HG03066 (cell line): ENCODE measurements around the gene ZBTB20.

Experiments
- ATAC-seq: cut with Tn5 transposase; IDR thresholded peaks from one replicate; pipeline ENCODE4 v1.9.1; 2021; ENCODE audit warnings: low read depth; ENCODE audit not compliant: unreplicated experiment

The ZBTB20 gene

DNA sequence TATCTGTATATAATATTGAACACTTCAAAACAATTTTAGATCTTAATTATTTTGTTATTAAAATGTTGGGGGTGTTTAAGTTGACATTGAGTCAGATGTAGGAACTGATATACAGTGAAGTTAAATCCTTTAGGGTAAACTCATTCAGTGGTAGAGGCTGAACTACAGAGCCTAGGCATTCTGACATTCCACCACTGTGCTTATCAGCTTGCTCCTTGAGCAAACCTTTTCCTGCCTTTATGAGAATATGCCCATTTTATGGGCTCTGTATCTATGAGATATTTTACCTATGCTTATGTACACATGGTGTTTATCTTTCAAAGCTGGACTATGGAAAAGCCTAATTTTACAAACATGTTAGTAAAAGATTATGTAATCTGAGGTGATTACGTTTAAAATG is 407.5 kb downstream of the ZBTB20 start:
- no peak for ATAC-seq

DNA sequence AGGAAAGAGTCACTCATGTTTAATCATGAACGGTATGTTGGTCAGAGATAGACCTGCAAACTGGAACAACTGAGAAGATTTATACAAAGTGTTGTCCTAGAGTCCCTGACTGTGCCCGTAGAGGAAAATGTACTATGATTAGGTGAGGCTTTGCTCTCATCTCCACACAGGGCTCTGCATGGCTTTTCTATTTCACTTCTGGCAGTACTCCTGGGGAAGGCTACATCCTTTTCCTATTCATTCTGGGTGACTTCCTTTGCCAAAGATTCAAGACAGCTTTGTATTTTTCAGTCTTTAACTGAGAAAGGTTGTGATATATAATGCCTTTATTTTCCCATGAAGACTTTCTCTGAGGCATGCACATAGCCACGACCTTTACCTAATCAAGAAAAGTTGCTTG is 414.7 kb downstream of the ZBTB20 start:
- ATAC-seq, result no peak

DNA sequence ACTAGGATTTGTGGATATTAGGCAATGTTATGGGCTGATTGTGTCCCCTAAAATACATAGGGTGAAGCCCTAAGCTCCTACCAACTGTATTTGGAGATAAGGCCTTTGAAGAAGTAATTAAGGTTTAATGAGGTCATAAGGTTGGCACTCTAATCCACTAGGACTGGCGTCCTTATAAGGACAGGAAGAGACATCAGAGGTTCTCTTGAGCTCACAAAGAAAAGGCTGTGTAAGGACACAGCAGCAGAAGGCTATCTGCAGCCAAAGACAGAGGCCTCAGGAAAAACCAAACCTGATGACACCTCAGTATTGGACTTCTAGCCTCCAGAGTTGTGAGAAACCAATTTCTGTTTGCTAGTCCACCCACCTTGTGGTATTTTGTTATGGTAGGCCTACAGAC is 416.7 kb downstream of the ZBTB20 start:
- no peak for ATAC-seq

DNA sequence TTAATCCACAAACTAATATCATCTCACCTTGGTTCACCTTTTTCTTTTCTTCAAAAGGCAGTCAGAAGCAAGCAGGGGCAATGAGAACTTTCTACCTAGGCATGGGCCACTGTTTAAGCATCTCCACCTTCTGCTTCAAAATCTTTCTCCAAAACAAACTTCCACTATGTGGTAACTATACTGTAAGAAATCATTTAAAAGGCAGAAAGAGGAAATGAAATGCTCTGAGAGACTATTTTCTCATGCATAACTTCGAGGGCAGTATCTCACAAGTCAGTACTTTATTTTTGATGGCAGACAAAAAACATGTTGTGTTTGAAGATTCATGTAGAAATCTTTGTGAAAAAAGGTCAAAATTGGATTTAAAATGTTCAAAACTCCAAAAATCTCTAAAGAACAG is 419.7 kb downstream of the ZBTB20 start:
- ATAC-seq, result peak; percentile 78

DNA sequence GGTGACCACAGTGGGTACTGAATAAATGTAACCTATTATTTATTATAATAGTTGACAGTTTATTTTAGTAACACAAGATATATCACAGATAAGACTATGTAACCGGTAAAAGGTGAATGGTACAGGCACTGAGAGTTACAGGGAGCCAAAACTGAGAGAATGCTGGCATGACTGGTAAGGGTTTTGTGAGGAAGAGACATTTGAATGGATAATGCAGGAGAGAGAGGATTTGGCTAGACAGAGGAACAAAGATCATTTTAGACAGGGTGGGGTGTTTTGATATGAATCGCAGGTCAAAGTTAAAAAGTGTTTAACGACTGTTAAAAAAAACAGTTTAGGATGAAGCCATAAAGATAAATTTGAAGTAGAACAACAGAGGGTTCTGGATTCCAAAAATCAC is 421.1 kb downstream of the ZBTB20 start:
- ATAC-seq, result no peak

DNA sequence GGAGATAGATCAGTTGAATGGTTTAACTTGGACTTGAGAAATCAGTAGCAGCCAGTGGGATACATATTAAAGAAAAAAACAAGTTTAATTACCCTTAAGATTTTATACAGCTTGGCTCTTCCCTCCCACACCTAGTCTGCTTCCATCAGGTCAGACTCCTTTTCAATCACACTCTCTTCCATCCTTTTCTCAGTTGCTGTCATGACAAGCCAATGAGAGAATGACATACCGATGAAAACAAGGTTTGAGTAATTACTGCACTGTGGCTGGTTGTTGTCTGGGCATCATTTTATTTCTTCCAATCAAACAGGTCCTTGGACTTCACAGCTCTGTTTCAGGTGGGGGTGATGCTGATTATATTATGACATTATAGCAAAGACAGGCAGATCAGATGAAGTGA is 424.6 kb downstream of the ZBTB20 start:
- ATAC-seq, result no peak

DNA sequence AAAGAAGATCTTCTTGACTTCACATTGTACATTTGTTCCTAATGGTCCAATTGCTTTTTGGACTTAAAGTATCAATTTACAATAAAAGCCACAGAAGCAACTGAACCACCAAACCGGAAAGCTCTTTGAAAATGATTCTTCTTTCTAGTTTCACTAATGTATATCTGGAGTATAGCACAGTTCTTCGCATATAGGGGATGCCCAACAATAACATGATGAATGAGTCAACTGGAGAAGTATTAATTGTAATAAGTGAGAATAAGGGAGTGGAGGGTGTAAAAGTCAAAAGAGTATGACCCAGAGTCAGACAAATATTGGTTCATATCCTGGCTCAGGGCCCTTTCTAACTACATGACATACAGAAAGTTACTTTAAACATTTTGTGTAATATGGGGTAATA is 425.2 kb downstream of the ZBTB20 start:
- peak; percentile 63 for ATAC-seq

DNA sequence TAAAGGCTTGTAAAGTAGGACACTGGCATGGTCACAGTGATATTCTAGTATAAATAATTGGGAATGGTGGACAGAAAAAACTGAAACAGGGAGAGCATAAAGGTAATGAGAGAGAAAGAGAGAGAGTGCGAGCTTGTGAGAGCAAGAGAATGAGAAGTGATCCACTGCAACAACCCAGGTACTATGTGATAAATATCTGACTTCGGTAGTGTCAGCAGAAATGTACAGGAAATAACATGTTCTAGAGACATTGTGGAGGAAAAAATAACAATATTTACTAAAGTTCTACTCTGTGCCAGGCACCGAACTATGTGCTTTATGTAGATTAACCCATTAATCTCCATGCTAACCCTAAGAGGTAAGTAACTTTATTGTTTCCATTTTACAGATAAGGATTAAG is 425.9 kb downstream of the ZBTB20 start:
- ATAC-seq, result no peak

DNA sequence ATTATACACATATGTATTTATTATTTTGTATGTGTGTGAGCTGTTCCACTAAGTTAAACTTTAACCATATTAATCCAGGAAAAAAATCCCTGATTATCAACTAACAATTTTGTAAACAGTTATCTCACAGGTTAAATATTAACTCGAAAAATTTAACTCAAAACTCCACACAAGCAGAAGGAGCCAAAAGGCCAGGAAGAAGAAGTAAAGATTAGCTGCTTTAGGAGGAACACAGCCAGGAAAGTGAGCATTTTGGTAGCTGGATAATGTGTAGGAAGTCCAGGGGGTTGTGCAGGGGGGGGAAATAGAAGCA is 428.2 kb downstream of the ZBTB20 start:
- no peak for ATAC-seq

DNA sequence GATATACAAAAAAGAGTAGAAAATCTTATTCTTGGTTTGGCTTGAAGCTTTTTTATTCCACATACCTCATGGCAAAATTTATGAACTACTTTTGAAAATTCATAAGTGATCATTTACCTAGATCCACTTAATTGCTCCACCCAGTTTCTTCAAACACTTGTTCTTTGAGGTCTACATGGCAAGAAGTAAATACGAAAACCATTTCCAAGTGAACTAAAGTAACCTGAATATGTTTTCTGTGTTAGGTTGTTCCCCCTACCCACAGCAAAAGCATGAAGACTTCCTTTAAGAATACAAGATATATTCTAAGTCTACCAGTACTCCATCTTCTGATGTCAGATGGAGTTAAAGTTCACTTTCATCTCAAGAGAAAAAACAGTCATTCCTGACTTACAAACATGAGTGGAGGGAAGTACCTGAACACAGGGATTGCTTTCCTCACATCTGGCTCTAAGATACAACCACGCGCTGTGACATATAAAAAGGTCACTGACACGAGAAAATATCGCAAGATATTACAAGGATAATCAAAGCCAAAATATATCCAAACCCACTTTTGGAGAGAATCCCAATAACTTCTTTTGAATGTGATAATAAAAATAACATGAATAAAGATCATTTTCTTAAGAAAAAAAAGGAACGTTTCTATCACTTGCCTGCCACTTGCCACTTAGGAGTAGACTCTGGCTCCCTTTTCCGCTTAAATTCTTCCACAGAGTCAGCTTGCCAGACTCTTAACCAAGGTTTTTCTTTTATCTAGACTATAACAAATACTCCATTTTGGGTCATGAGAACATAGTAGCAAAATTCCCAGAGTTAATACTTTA is 428.8 kb downstream of the ZBTB20 start:
- no peak for ATAC-seq

DNA sequence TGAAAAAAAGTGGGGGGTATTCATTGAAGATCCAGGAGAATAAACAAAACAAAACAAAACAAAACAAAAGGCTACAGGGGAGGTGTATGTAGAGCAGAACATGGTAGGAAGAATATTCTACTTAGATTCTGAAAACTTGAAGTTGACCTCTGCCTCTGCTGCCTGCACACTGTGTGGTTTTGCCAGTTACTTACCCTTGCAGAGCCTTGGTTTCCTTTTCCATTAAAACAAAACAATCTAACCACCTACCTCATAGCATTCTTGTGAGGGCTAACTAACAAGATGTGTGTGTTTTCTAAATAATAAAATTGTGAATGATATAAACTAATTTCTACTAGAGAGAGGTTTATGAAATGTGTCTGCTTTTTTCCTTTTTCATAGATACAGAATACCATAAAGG is 430.2 kb downstream of the ZBTB20 start:
- no peak for ATAC-seq

DNA sequence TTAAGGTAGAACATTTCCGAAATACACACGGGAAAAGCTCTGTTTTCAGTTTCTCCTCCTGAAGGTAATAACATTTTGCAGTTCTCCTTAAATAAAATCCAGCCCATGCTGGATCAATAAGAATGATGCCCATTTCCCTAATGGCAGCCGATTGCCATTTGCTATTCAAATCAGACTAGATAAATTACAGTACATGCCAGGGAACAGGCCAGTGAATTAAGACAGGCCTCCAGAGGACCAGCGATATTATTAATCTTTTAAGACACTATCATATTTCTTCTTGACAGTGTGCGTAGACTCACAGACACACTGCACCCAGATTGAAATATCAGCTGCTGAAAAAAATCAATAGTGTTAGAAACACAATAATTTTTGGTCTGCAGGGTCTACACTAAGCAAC is 431.0 kb downstream of the ZBTB20 start:
- ATAC-seq, result no peak

DNA sequence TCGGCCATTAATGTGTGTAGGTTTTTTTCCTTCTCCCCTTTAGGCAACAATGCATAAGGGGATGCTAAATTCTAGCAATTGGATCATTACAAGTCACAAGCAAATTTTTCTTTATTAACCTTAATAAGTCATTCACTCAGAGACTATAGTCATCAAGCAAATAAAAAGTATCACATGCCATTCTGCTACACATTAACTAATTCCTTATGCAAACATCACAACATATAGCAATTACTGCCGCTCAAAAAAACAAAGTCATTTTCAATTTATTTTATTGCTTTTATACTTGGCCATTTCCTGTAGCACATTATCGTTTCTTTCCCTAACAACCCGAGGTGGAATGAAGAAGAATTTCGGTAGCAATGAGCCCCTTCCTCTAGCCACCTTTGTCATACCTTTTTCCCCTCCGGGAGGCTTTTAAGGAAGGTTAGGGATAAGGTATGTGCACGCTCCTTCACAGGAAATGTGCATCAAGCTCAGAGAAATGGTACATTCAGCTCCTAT is 432.1 kb downstream of the ZBTB20 start:
- ATAC-seq, result no peak

DNA sequence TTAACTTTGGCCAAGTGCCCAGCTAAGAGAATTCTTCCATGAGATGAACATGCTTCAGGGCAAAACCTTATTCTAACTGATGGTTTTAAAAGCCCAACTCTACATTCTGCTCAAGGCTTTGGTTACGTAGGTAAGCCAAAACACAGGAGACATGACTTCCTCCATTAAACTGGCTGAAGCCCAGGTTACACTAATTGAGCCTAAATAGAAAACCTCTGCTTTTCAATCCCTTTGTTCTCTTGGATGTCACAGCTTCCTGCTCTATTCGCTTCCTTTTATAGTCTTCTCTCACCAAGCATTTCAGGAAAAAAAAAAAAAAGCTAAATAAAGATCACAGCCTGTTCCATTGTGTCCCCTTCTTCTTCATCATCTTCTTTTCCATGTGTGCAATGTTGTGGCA is 432.9 kb downstream of the ZBTB20 start:
- no peak for ATAC-seq

DNA sequence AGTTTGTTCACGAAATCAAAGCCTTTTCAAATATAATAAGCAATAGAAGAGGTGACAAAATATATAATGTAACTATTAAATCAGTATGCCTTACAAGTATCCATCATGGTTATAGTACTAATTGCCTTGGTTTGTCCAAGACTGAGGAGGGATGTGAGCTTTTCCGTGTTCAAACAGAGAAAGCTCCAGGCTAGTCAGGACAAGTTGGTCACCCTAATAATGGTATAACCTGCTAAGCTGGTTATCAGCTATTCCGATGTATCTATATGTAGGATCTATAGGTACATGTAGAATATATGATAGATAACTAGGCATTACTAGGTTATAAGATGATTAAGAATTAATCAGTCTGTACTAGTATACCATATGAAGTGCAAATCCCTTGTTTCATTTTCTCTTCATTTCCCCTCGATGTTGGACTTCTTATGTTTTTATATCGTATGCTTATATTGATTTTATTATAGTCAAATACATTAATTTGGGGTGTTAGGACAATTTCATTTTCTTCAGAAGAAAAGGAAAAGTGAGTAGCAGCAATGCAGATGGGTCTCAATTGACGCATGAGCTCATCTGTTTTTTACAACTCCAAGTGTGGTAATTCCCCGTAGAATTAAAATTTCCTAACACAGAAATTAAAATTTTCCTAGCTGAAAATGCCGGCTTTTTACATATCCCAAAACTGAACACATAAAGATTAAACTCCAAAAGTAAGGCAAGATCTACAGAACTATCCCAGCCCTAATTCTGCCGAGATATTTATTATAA is 434.2 kb downstream of the ZBTB20 start:
- ATAC-seq, result no peak

DNA sequence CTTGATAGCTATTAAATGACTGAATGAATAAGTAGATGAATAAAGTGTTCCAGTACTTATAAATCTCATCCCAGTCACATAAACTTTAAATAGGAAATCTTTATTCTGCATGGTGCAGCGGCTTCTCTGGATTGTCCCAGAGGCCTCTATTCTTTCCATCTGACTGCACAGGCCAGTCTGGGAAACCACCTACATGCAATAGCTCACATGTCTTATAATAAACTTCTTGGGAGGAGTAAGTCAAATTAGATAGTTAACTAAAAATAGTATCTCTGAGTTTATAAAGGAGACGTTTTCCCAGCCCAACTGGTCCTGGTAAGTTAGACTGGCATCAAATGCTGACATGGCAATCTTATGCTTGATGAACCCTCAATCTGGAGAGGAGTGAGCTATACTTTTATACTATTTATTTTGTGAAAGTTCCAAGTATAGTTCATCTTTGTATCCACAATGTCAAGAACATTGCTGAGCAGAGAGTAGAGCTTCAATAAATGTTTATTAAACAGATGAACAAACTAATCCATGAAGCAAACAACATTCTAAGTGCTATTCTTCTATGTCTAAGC is 435.7 kb downstream of the ZBTB20 start:
- ATAC-seq, result no peak

DNA sequence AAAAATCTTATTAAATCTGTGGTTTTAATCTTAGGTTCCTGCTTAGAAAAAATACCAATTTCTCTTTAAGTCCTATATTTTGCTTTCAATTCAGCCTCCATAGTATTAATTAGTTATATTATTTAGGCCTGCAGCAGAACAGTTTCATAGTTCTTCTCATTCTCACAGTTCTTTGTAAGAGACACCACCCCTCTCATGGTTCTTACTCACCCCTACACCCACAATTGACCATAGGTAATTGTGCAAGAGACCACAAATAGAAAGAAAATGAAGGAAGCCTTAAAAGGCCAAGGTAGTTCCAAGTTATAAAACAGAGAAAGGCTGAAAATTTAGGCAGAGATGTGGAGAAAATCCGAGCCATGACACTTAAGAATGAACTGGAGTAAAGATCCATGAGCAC is 438.0 kb downstream of the ZBTB20 start:
- ATAC-seq, result no peak

DNA sequence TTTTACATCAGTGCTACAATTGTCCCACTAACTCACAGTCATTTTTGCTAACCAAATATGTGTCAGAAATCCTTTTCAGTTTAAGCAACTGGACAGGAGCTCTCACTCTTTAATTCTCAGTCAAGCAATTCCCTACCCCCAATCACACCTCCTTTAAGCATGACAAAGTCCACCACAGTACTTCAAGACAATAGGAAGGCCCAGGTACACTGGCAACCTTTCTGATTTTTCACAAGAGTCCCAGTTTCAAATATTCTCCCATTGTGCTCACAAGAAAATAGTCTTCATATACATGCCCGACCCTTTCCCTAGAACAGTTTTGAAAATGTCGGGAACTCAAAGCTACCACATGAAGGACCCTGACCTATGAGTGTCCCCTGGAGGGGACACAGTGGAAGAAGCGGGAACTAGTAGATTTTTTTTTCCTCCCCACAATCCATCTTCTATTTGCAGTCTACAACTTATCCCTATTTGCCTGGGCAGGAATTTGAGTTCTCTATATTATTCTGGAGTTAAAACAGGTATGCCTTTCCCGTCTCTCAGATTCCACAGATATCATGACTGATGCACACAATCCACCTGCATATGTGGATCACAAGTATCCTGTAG is 439.7 kb downstream of the ZBTB20 start:
- ATAC-seq, result no peak

DNA sequence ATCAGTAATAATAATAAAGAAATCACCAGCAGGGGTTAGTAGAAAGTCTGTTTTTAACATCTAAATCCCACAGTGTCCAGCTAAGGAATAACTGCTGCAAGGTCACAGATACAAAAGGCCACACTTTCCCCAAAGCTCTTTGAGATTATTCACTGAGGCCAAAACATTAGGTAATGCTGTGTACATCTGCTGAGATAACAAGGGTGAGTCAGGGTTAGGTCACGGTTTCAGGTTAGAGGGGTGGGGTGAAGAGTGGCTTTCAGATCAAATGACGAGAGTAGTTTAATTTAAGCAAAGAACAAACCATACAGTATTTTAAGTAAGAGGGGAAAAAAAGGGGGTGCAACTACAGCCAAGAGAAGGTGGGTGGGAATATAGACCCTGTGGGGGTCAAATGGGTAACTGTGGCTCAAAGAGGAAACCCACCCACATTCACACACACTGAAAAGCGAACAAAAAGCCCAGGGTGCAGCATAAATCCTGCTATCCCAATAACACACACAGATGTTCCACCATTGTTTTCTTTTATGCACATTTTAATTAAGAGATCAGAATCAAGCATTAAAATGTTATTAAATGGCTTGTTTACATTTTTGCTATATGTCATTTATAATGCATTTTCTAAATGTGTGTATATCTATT is 440.4 kb downstream of the ZBTB20 start:
- no peak for ATAC-seq

DNA sequence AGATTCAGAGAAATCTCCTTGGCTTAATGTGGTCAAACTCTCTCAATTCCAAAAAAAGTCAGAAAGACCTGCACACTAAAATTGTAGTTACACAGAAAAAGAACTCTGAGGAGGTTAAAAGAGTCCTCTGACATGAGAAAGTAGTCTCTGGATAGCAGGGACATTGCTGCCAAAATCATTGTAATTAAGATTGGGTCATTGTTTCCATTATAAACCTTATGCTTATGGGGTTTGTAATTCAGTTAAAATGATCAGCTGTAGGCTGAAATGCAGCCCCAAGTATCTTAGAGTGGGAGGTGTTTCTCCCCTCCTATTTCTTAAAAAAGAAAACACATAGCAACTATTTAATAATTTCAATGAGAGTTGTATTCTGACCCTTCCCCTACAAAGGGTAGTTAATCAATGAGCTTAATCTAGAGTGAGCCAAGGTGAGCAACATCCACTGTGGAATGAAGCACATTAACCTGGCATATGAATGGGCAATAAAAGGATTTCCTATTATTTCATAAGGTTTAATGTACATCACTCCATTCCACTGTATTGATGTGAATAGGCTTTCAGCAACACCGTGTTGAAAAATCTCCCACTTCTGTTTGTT is 446.4 kb downstream of the ZBTB20 start:
- no peak for ATAC-seq
